ENCODE results near the gene STX10.

DNA sequence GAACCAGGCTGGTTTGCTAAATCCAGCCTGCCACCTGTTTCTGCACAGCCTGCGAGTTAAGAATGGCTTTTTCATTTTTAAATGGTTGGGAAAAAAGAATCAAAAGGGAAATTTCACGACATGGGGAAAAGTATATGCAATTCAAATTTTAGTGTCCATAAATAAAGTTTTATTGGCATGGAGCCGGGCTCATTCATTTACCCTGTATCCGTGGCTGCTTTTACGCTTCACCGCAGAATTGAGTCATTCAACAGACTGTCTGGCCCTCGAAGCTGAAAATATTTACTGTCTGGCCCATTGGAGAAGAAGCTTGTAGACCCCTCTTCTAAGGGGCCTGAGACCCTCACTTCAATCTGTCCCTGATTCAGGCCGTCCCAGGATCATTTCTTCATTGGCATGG, 26.2 kb upstream of the STX10 start:
- no peak for TF ChIP-seq POLR2A (IDR thresholded peaks at IDR 0.05)
- TF ChIP-seq, protein P1, sequence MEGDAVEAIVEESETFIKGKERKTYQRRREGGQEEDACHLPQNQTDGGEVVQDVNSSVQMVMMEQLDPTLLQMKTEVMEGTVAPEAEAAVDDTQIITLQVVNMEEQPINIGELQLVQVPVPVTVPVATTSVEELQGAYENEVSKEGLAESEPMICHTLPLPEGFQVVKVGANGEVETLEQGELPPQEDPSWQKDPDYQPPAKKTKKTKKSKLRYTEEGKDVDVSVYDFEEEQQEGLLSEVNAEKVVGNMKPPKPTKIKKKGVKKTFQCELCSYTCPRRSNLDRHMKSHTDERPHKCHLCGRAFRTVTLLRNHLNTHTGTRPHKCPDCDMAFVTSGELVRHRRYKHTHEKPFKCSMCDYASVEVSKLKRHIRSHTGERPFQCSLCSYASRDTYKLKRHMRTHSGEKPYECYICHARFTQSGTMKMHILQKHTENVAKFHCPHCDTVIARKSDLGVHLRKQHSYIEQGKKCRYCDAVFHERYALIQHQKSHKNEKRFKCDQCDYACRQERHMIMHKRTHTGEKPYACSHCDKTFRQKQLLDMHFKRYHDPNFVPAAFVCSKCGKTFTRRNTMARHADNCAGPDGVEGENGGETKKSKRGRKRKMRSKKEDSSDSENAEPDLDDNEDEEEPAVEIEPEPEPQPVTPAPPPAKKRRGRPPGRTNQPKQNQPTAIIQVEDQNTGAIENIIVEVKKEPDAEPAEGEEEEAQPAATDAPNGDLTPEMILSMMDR (IDR thresholded peaks at IDR 0.05): no peak

Data from testis (tissue), 2 donors.